Activated B cell treated with CpG ODN at 0.5 μM for 24 hours (primary cell): ENCODE measurements around the gene URI1. TPM values are rescaled to one million over a fixed set of nuclear protein-coding genes. Genes with fewer than 3 reads are reported as not detected.

Experiments used
- ATAC-seq: fragments of 200-7000 bp; cut with Tn5 transposase; one replicate; pipeline ENCODE4 v1.10.0; 2021; ENCODE audit warnings: low read depth, mild to moderate bottlenecking, moderate library complexity
- CTCF ChIA-PET: fragments of 350-600 bp; sonication (Branson Sonifier 250); formaldehyde crosslinking; loops from one replicate; lab custom pipeline; 2021; ENCODE audit warnings: antibody characterized with exemption; lab: Charles Lee
- POLR2A ChIA-PET: fragments of 350-600 bp; sonication (Branson Sonifier 250); formaldehyde crosslinking; loops from one replicate; lab custom pipeline; 2021; ENCODE audit warnings: antibody characterized with exemption; lab: Charles Lee
- DNase-seq: peaks from one replicate; pipeline ENCODE4 v3.0.0; 2022
- H3K27ac Mint-ChIP-seq: one replicate; pipeline ENCODE4 v1.8.0; 2020; ENCODE audit warnings: mixed read lengths
- H3K27me3 Mint-ChIP-seq: one replicate; pipeline ENCODE4 v1.8.0; 2021; ENCODE audit warnings: mixed read lengths
- H3K36me3 Mint-ChIP-seq: one replicate; pipeline ENCODE4 v1.8.0; 2021; ENCODE audit warnings: low read depth, mixed read lengths
- H3K4me1 Mint-ChIP-seq: one replicate; pipeline ENCODE4 v1.8.0; 2021; ENCODE audit warnings: mixed read lengths
- H3K4me3 Mint-ChIP-seq: one replicate; pipeline ENCODE4 v1.8.0; 2020; ENCODE audit warnings: mild to moderate bottlenecking, mixed read lengths
- H3K9me3 Mint-ChIP-seq: one replicate; pipeline ENCODE4 v1.8.0; 2020; ENCODE audit warnings: mixed read lengths
- intact Hi-C: fragments of 100-400 bp; cut with micrococcal nuclease; formaldehyde crosslinking; loops from one replicate; pipeline ENCODE4 v1.15.1; 2024
- total RNA-seq: library from RNA; stranded (reverse); gene quantifications from 2 replicates; pipeline ENCODE4 v1.2.3, GENCODE V29; 2022
- TF ChIP-seq, protein P1 (sequence below): fragments of 200-600 bp; IDR thresholded peaks from one replicate; pipeline ENCODE4 v1.8.0; 2022; ENCODE audit warnings: antibody characterized with exemption, mild to moderate bottlenecking

The URI1 gene
- total RNA-seq, 1 donor from 2014 or later: 50.6 TPM

DNA sequence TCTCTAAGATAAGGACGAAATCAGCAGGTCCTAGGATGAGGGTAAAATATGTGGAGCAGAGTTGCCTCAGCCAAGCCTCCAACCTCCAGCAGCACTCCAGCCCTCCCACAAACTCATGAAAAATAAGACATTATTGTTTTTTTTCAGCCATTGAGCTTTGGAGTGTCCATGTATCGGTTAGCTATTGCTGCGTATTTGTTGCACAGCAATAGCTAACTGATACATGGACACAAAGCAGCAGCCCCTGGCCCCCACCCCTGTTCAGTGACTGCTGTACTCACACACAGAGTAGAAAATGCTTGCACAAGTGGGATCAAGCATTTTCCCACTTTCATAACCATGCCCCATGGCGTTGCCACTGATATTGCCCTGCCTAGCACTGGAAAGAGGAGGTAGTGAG lies 19.1 kb upstream of the URI1 start:
- intact Hi-C loops: no loop called here
- CTCF ChIA-PET: no interaction called here
- no peak overlapping the region for H3K4me3 Mint-ChIP-seq
- POLR2A ChIA-PET: no interaction called here
- ATAC-seq: no peak
- no peaks in the 10 kb centered on the region for H3K9me3 Mint-ChIP-seq
- DNase-seq: no peak
- H3K27me3 Mint-ChIP-seq: peaks cover 14% of the 10 kb centered on the region
- H3K27ac Mint-ChIP-seq: no peak overlapping the region
- TF ChIP-seq, protein P1, sequence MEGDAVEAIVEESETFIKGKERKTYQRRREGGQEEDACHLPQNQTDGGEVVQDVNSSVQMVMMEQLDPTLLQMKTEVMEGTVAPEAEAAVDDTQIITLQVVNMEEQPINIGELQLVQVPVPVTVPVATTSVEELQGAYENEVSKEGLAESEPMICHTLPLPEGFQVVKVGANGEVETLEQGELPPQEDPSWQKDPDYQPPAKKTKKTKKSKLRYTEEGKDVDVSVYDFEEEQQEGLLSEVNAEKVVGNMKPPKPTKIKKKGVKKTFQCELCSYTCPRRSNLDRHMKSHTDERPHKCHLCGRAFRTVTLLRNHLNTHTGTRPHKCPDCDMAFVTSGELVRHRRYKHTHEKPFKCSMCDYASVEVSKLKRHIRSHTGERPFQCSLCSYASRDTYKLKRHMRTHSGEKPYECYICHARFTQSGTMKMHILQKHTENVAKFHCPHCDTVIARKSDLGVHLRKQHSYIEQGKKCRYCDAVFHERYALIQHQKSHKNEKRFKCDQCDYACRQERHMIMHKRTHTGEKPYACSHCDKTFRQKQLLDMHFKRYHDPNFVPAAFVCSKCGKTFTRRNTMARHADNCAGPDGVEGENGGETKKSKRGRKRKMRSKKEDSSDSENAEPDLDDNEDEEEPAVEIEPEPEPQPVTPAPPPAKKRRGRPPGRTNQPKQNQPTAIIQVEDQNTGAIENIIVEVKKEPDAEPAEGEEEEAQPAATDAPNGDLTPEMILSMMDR: no peak
- H3K4me1 Mint-ChIP-seq: no peaks in the 10 kb centered on the region
- no peaks in the 10 kb centered on the region for H3K36me3 Mint-ChIP-seq

DNA sequence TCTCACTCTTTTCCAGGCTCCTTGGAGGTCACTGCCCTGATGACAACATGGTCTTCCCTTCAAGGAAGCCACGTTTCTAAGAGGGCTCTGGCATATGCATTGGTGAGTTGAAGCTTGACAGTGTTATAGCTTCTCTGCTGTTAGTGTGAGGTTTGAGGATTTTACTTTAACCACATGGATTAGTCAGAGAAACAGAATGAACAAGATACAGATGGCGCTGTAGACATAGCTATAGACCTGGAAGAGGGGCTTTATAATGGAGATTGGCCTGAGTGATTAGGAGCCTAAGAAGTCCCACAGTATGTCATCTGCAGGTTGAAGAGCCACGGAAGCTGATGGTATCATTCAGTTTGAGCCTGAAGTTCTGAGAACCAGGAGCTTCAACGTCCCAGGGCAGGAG lies 18.4 kb upstream of the URI1 start:
- TF ChIP-seq, protein P1: no peak
- ChIA-PET POLR2A (no interaction called here), CTCF (no interaction called here)
- Mint-ChIP-seq H3K27me3 (peaks cover 14% of the 10 kb centered on the region), H3K36me3 (no peaks in the 10 kb centered on the region), H3K9me3 (no peaks in the 10 kb centered on the region), H3K27ac (no peak overlapping the region), H3K4me1 (no peaks in the 10 kb centered on the region), H3K4me3 (no peak overlapping the region)
- intact Hi-C loops: no loop called here
- ATAC-seq (no peak), DNase-seq (no peak)

DNA sequence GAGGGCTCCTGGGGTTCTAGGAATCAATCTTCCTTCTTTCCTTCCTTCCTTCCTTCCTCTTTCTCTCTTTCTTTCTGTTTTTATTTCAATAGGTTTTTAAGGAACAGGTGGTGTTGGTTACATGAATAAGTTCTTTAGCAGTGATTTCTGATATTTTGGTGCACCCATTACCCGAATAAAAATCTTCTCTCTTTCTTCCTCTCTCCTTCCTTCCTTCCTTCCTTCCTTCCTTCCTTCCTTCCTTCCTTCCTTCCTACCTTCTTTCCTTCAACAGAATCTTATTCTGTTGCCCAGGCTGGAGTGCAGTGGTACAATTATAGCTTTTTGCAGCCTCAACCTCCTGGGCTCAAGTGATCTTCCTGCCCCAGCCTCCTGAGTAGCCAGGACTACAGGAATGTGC lies 16.0 kb upstream of the URI1 start:
- POLR2A ChIA-PET: no interaction called here
- peaks cover 3% of the 10 kb centered on the region for H3K4me1 Mint-ChIP-seq
- TF ChIP-seq, protein P1: no peak
- no peak overlapping the region for H3K27ac Mint-ChIP-seq
- H3K36me3 Mint-ChIP-seq: no peaks in the 10 kb centered on the region
- peaks cover 9% of the 10 kb centered on the region for H3K27me3 Mint-ChIP-seq
- intact Hi-C loops: no loop called here
- ATAC-seq (no peak), DNase-seq (no peak)
- no peak overlapping the region for H3K4me3 Mint-ChIP-seq
- H3K9me3 Mint-ChIP-seq: no peaks in the 10 kb centered on the region
- CTCF ChIA-PET: no interaction called here

DNA sequence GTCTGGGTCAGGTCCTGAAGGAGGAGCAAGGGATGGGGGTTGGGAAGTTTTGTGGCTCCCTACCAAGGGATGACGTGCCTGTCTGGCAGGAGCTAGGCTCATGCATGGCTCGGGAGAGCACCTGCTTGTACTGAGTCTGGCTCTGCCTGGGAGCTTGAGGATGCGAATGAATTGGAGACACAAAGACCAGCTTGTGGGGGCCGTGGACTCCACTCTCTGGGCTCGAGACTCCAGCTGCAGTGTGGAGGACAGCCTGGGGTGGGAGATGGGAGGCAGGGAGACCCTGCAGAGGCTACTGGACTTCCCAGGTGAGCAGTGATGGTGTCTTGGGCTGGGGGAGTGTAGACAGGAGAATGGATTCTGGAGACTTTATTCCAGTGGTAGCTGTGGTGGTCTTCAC lies 15.2 kb upstream of the URI1 start:
- CTCF ChIA-PET: no interaction called here
- TF ChIP-seq, protein P1: no peak
- H3K27me3 Mint-ChIP-seq: peaks cover 9% of the 10 kb centered on the region
- no peak overlapping the region for H3K4me3 Mint-ChIP-seq
- POLR2A ChIA-PET: no interaction called here
- ATAC-seq (no peak), DNase-seq (no peak)
- H3K4me1 Mint-ChIP-seq: peaks cover 3% of the 10 kb centered on the region
- H3K9me3 Mint-ChIP-seq: no peaks in the 10 kb centered on the region
- no peak overlapping the region for H3K27ac Mint-ChIP-seq
- H3K36me3 Mint-ChIP-seq: no peaks in the 10 kb centered on the region
- intact Hi-C loops: no loop called here

DNA sequence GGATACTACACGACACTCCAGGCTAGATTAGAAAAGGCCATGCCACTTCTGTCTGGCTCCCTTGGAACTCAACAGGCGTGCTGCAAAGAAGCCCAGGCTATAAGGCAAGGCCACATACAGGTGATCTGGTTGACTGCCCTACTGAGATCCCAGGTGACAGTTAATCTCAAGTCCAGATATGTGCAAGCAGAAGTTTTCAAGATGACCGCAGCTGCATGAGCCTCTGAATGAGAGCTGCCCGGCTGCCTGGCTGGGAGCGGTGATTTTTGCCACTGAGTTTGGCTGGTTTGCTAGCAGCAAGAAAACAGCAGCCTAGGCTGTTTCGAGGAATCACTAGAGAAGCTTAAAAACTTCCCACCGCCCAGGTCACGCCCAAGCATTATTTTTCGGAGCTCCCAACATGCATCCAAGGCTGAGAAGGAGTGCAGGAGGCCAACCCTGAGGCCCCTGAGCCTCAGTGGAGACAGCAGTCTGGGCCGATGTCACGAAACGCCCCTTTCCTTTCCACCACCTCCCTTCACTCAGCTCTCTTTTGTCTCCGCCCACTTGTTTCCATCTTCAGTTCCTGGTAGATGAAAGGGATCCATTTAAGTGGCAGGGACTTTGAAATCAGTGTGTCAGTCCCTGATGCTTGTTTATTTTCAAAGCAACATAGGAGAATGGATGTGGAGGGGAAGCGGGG lies 14.0 kb upstream of the URI1 start:
- H3K27ac Mint-ChIP-seq: no peak overlapping the region
- H3K4me3 Mint-ChIP-seq: no peak overlapping the region
- TF ChIP-seq, protein P1: no peak
- H3K9me3 Mint-ChIP-seq: no peaks in the 10 kb centered on the region
- no peak for ATAC-seq
- DNase-seq: no peak
- ChIA-PET CTCF (no interaction called here), POLR2A (no interaction called here)
- H3K4me1 Mint-ChIP-seq: peaks cover 3% of the 10 kb centered on the region
- no peaks in the 10 kb centered on the region for H3K36me3 Mint-ChIP-seq
- H3K27me3 Mint-ChIP-seq: peaks cover 3% of the 10 kb centered on the region
- intact Hi-C loops: no loop called here
